HG02840 (cell line): ENCODE results near the gene TAX1BP3.
"Not testable (repeated sequence)": the region's sequence is repeated elsewhere in the genome, so short reads cannot be mapped to it uniquely, and the experiment has no call there.

ENCODE experiments used
- ATAC-seq: cut with Tn5 transposase; IDR thresholded peaks from one replicate; pipeline ENCODE4 v1.9.1; 2021; ENCODE audit warnings: mild to moderate bottlenecking, moderate library complexity, moderate number of reproducible peaks; ENCODE audit not compliant: unreplicated experiment, low FRiP score

TAX1BP3 gene

GRCh38 chr17:3668279-3669084 lies at the start of gene TAX1BP3, which contains the start of gene EMC6:
Gene TAX1BP3 (minus strand): TSS chr17:3668578. CDS start chr17:3668526, 52 bp downstream.
Gene EMC6 (plus strand): TSS chr17:3668812. CDS start chr17:3669147, 335 bp downstream.
- peak; percentile 86 for ATAC-seq

GRCh38 chr17:3715296-3715695 lies 46.9 kb upstream of the TAX1BP3 start:
- ATAC-seq: no peak

- ATAC-seq: no peak
These were observed 44.6 kb upstream of the TAX1BP3 start for GRCh38 chr17:3712811-3713463.

- peak; percentile 83 for ATAC-seq
These were observed 42.6 kb upstream of the TAX1BP3 start for GRCh38 chr17:3710951-3711383.

- ATAC-seq: no peak
These were observed 40.0 kb upstream of the TAX1BP3 start for GRCh38 chr17:3708366-3708765.

GRCh38 chr17:3705718-3705984 lies 37.3 kb upstream of the TAX1BP3 start:
- not testable (repeated sequence) for ATAC-seq

- no peak for ATAC-seq
These were observed 36.7 kb upstream of the TAX1BP3 start for GRCh38 chr17:3704931-3705717.

GRCh38 chr17:3702041-3702539 lies 33.7 kb upstream of the TAX1BP3 start:
- not testable (repeated sequence) for ATAC-seq

- no peak for ATAC-seq
These were observed 31.6 kb upstream of the TAX1BP3 start for GRCh38 chr17:3699951-3700350.

- ATAC-seq: no peak
These were observed 29.8 kb upstream of the TAX1BP3 start for GRCh38 chr17:3698139-3698538.

GRCh38 chr17:3697103-3697476 lies 28.7 kb upstream of the TAX1BP3 start:
- no peak for ATAC-seq

- no peak for ATAC-seq
These were observed 27.5 kb upstream of the TAX1BP3 start, which contains the start of gene P2RX5 for GRCh38 chr17:3695723-3696411. Gene P2RX5 (minus strand): TSS chr17:3696155. CDS start chr17:3696005, 150 bp downstream.

GRCh38 chr17:3695129-3695722 lies 26.8 kb upstream of the TAX1BP3 start:
- ATAC-seq: no peak

GRCh38 chr17:3693829-3694231 lies 25.5 kb upstream of the TAX1BP3 start:
- peak; percentile 43 for ATAC-seq

GRCh38 chr17:3693141-3693540 lies 24.8 kb upstream of the TAX1BP3 start:
- no peak for ATAC-seq

- no peak for ATAC-seq
These were observed 24.0 kb upstream of the TAX1BP3 start for GRCh38 chr17:3692346-3692745.

GRCh38 chr17:3691617-3692067 lies 23.3 kb upstream of the TAX1BP3 start:
- no peak for ATAC-seq

GRCh38 chr17:3690094-3690715 lies 21.8 kb upstream of the TAX1BP3 start:
- no peak for ATAC-seq
